ENCODE results near the gene CATSPERD.

Gene CATSPERD

GRCh38 chr19:5690955-5691821 is 29.2 kb upstream of the CATSPERD start:
- peak overlapping the region; percentile 90 for H3K4me3 ChIP-seq (ENCODE audit: low read length)
- TF ChIP-seq ZNF274 (IDR thresholded peaks at IDR 0.05; ENCODE audit: low read depth, low read length): no peak

DNA sequence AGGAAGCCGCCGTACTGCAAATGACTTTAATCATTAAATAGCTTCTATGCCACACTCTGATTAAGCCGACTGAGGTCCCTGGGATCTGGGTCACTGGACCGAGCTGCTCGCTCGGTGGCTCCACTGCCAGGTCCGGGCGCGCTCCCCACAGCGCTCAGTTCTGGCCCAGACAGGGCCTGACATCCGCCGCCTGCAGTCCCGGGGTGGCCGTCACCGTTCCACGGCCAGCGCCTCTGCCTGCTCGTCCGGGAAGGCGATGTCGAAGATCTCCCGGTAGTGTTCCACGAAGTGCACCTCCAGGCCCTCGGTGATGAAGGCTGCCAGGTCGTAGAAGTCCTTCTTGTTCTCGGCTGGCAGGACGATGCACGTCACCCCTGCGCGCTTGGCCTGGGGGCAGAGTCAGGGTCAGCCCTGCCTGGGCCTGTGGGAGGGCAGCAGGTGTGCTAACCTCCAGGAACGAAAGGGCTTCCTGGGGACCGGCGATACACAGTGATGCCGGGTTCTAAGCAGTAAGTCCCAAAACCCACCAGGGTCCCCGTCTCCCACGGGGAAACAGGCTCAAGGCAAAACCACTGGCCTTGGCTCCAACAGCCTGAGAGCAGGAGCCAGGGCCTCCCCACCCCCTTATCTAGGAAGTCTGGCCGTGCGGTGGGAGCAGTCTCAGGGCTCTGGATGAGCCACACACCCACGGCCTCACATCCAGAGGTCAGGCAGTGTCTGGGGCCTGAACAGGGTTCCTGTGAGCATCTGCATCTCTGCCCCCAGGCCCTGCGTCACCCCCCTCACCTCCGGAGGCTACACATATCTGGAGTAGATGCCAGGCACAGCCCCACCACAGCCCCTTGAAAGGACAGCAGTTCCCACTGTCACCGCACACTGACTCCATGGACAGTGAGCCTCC is 28.4 kb upstream of the CATSPERD start:
- no peak for TF ChIP-seq ZNF274 (IDR thresholded peaks at IDR 0.05; ENCODE audit: low read depth, low read length)
- peak overlapping the region; percentile 90 for H3K4me3 ChIP-seq (ENCODE audit: low read length)

GRCh38 chr19:5692723-5693194 is 27.7 kb upstream of the CATSPERD start:
- TF ChIP-seq ZNF274 (IDR thresholded peaks at IDR 0.05; ENCODE audit: low read depth, low read length): no peak
- H3K4me3 ChIP-seq (ENCODE audit: low read length): no peak overlapping the region

DNA sequence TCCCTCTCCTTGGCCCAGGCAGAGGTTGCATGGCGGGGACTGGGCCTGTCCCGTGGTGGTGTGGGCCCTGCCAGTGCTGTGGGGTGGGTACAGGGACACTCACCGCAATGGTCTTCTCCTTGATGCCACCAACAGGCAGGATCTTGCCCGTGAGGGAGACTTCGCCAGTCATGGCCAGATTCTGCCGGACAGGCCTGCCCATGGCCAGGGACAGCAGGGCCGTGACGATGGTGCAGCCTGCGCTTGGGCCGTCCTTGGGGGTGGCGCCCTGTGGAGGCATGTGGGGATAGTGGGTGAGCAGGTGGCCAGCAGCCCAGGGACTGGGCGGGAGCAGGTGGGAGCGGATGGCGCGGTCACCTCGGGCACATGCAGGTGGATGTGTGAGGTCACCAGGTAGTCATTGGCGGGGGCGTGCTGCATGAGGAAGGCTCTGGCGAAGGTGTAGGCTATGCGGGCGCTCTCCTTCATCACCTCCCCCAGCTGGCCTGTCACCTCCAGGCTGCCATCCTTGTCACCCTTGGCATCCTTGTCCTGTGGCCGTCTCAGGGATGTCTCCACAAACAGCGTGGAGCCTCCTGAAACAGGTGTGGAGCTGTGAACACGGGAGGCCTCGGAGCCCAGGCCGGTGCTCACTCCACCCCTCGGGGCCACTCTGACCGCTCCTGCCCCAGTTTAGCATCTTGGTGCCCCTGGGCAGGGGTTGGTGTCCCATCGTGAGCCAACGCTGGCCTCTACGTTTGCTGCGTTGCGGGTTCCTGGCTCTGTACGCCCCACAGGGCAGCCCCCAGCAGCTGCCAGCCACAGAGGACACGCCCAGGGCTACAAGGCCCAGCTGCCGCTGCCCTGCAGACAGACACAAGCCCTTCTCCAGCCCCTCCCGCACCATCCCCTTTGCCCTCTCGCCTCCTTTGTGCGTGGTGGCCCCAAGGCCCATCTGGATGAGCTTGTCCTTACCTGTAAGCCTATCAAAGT is 27.0 kb upstream of the CATSPERD start:
- TF ChIP-seq ZNF274 (IDR thresholded peaks at IDR 0.05; ENCODE audit: low read depth, low read length): no peak
- no peak overlapping the region for H3K4me3 ChIP-seq (ENCODE audit: low read length)

GRCh38 chr19:5694167-5694955 is 26.1 kb upstream of the CATSPERD start:
- H3K4me3 ChIP-seq (ENCODE audit: low read length): no peak overlapping the region
- no peak for TF ChIP-seq ZNF274 (IDR thresholded peaks at IDR 0.05; ENCODE audit: low read depth, low read length)

GRCh38 chr19:5694956-5695648 is 25.3 kb upstream of the CATSPERD start:
- no peak for TF ChIP-seq ZNF274 (IDR thresholded peaks at IDR 0.05; ENCODE audit: low read depth, low read length)

DNA sequence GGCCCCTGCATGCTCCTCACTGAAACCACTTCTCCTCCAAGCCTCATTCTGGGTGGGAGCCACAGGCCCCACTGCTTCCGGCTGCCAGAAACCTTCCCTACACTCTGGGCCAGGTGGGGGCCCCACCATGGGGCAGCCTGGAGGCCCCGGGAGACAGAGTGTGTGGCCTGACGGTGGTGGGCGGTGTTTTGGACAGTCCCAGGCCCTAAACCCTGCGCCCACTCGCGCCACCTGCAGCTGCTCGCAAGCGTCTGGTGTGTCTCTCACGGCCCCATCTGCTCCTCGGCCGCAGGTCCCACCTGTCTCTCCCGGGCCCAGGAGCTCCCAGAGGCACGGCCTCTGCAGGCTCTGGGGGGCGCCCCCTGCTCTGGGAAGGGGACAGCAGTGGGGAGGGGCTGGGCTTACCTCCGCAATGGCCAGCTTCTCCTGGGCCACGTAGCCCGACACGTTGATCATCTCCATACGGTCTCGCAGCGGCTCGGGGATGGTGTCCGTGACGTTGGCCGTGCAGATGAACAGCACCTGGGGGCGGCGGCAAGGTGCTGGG is 24.7 kb upstream of the CATSPERD start:
- no peak overlapping the region for H3K4me3 ChIP-seq (ENCODE audit: low read length)
- no peak for TF ChIP-seq ZNF274 (IDR thresholded peaks at IDR 0.05; ENCODE audit: low read depth, low read length)

More at GRCh38 chr19:5694956-5695648, 25.3 kb upstream of the CATSPERD start:
- no peak overlapping the region for H3K4me3 ChIP-seq (ENCODE audit: low read length)

DNA sequence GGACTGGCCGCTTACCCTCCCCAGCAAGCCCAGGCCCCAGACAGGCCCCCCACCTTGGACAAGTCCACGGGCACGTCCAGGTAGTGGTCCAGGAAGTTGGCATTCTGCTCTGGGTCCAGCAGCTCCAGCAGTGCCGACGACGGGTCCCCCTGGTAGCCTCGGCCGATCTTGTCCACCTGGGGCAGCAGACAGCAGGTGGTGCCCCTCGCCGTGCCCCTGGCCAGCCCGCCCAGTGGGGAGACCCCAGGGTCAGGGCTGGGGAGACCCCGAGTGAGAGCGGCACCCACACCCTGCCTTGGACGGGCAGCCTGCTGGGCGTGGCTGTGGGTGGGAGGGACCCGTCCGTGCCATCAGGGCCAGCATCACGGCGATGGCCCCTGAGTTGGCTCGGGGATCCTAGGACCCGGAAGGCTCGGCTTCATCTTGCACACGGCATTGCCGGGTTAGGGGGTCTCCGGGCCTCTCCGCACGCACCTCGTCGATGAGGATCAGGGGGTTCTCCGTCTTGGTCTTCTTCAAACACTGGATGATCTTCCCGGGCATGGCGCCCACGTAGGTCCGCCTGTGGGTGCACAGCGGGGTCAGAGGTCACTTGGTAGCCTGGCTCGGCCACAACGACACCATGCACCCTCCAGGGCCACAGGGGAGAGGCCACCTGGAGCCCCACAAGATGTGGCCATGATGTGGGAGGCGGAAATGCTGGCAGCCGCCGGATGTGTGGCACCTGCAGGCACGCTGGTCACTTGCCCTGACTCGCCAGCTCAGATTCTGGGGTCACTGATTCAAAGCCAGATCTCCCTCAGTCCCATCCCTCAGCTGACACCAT is 24.0 kb upstream of the CATSPERD start:
- no peak for TF ChIP-seq ZNF274 (IDR thresholded peaks at IDR 0.05; ENCODE audit: low read depth, low read length)
- no peak overlapping the region for H3K4me3 ChIP-seq (ENCODE audit: low read length)

- no peak for TF ChIP-seq ZNF274 (IDR thresholded peaks at IDR 0.05; ENCODE audit: low read depth, low read length)
Measured at GRCh38 chr19:5697022-5697889, 23.2 kb upstream of the CATSPERD start.

DNA sequence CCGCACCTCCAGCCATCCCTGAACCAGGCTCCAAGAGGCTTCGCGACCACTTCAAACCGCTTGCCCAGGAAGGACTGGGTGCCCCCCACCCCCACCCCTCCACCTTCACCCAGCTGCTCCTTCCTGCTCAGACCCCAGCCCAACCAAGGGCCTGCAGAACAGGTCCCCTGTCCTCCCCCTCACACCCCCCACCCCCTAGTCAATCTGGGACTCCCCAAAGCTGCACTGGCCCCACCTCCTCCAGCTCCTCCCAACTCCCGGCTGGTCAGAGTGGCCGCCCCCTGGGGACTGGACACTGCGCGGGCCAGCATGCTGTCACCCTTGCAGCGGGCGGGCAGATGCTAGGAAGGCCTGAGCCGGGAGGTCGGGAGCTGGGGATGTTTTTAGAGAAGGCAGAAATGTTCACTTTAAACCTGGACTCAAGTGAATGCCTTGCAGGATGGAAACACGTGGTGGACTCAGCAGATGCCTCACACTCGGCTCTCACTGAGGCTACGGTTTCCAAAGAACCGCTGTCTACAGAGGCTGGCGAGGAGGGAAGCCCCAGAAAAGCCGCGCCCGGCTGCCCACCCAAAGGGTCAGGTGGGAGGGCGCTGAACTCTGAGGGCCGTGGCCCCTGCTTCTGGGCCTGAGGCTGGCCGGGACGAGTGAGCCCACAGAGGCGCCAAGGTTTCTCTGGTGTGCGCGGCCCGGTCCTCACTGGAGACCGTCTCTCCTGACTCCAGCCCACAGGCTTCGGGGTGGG is 22.4 kb upstream of the CATSPERD start:
- TF ChIP-seq ZNF274 (IDR thresholded peaks at IDR 0.05; ENCODE audit: low read depth, low read length): no peak
- H3K4me3 ChIP-seq (ENCODE audit: low read length): no peak overlapping the region

More at GRCh38 chr19:5697022-5697889, 23.2 kb upstream of the CATSPERD start:
- no peak overlapping the region for H3K4me3 ChIP-seq (ENCODE audit: low read length)
